Hepatocyte (in vitro differentiated cells): Measurements from ENCODE around the gene RPL35.

Experiments
- CTCF ChIP-seq: fragments of 200-600 bp; sonication (generic); IDR thresholded peaks from 2 replicates; pipeline ENCODE4 v1.5.1; 2016; ENCODE audit warnings: antibody characterized with exemption, mild to moderate bottlenecking; ENCODE audit not compliant: poor library complexity
- EZH2 ChIP-seq: fragments of 200-600 bp; sonication (generic); IDR thresholded peaks from 2 replicates; pipeline ENCODE4 v1.6.1; 2016; ENCODE audit warnings: antibody characterized with exemption, mild to moderate bottlenecking, borderline replicate concordance

DNA sequence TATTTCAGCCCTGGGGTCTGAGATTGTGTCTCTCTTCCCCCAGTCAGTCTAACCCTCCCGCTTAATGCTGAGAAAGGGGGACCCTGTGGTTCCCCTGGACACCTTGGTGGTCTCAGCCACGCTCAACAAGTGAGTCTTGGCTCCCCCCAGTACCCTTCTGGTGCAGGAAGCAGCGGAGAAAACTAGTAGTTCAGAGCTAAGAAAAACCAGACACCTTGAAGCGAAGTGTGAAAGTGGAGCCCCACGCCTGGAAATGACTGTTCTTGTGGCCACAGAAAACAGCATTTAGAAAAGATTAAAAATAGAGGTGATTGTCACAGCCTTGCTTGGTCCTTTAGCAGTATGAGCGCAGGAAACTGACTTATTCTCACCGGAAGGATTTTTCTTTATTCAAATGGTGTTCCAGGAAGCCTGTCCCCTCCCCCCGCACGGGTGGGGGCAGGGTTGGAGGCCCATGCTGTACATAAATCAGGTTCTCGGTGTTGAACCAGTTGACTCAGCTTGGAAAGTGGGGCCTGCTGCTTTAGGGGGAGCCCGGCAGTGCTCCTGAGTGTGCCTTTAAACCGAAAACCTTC lies 8.3 kb upstream of the RPL35 start:
- TF ChIP-seq CTCF (no peak), EZH2 (no peak)
